GM12872 (cell line): ENCODE data around the gene DCTN1.
A peak's percentile ranks its signal among the peaks of the same experiment; 100 is the strongest.

Experiments used
- TF ChIP-seq, protein P1 (sequence below): IDR thresholded peaks from 3 replicates; pipeline ENCODE4 v1.5.1; 2011; ENCODE audit warnings: low read depth, mild to moderate bottlenecking, low read length, moderate library complexity; ENCODE audit not compliant: insufficient read depth

DCTN1 gene

DNA sequence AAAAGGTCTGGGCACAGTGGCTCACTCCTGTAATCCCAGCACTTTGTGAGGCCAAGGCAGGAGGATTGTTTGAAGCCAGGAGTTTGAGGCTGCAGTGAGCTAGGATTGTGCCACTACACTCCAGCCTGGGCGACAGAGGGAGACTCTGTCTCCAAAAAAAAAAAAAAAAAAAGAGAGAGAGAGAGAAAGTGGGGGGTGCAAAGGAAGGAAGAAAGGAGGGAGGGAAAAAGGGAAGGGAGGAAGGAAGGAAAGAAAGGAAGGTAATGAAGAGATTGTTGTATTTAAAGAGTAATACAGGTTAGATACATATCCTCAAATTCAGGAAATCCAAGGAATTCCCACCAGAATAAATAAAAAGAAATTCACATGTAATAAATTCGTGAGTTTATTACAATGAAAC lies 21.8 kb upstream of the DCTN1 start:
- TF ChIP-seq, protein P1, sequence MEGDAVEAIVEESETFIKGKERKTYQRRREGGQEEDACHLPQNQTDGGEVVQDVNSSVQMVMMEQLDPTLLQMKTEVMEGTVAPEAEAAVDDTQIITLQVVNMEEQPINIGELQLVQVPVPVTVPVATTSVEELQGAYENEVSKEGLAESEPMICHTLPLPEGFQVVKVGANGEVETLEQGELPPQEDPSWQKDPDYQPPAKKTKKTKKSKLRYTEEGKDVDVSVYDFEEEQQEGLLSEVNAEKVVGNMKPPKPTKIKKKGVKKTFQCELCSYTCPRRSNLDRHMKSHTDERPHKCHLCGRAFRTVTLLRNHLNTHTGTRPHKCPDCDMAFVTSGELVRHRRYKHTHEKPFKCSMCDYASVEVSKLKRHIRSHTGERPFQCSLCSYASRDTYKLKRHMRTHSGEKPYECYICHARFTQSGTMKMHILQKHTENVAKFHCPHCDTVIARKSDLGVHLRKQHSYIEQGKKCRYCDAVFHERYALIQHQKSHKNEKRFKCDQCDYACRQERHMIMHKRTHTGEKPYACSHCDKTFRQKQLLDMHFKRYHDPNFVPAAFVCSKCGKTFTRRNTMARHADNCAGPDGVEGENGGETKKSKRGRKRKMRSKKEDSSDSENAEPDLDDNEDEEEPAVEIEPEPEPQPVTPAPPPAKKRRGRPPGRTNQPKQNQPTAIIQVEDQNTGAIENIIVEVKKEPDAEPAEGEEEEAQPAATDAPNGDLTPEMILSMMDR, result no peak

DNA sequence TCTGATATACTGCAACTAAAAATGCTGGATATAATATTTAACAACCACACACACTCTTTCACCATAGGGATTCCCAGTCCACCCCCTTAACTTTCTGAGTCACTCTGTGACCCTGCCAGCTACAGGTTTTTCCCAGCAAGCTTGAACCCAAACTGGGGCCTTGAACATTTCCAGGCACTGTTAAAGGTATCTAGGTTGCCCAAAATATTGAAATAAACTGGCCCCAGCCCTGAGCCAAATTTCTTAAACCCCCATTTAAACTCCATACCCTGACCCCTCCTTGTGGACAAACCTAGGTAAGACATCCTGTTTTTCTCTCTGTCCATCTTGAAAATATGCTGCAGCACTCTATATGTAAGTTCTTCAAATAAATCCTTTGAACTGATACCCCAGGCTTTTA lies 19.7 kb upstream of the DCTN1 start:
- TF ChIP-seq, protein P1, result peak; percentile 71

DNA sequence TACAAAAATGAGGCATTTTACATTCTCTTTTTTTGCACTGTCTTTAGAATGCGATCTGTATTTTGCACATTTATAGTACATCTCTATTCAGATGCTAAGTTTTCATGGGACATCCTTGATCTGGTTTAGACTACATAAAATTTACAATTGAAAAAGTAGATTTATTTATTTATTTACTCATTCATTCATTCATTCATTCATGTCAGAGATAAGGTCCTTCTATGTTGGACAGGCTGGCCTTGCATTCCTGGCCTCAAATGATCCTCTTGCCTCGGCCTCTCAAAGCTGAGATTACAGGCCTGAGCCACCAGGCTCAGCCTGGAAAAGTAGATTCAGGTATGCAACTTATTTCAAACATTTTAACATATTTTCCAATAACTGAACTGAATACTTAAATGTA lies 16.0 kb upstream of the DCTN1 start:
- TF ChIP-seq, protein P1, result no peak

DNA sequence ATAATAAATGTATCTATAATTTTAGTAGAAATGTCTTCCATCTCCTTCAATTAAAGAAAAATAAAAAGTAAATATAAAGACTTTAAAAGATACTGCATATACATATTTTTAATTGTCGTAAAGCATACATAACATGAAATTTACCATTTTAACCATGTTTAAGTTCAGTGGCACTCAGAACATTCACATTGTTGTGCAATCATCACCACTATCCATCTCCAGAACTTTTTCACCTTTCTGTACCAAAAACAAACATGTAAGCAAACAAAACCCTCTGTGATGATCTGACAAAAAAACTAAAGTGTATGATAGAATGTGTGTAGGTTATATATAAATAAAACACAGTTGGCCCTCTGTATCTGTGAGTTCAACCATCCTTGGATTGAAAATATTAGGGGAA lies 13.4 kb upstream of the DCTN1 start:
- TF ChIP-seq, protein P1, result no peak

DNA sequence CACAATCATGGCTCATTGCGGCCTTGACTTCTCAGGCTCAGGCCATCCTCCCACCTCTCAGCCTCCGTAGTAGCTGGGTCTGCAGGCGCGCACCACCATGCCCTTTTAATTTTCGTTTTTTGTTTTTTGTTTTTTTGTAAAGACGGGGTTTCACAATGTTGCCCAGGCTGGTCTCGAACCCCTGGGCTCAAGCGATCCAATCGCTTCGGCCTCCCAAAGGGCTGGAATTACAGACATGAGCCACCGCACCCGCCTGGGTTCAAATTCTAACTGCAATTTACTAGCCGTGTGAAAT lies 12.3 kb upstream of the DCTN1 start:
- TF ChIP-seq, protein P1, result no peak

DNA sequence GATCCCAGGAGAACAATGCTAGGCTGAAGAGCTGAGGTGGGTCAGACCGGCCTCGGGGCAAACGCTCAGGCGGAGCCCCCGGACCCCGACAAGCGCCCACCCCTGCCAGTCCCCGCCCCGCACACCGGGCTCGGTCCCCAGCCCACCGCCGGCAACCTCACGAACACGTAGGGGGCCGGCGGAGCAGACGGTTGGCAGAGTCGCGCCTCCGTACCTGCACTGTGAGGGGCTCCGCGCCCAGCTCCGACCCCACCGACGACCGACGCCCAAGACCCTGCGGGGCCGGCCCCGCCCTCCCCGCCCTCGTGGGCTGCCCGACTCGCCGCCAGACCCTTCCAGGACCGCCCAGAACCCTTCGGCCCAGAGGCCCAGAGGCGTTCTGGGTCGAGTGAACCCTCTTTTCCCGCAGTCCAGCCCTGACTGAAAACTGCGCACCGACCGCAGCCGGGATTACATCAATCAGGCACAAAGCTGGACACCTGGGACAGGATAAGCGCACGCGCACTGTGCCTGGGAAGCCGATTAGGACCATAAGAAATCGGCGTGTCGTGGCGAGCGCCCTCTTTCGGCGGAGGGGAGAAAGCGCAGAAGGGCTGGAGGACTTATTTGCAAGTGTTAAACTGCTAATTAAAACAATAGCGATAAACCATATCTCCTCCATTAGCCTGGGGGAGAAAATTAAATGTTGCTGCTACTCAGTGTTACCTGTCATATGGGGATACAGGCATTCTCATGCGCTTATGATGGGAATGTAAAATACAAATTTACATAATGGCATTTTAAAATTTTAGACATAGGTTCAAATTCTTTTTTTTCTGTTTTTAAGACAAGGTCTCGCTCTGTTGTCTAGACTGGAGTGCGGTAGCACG lies 11.7 kb upstream of the DCTN1 start:
- TF ChIP-seq, protein P1, result peak; percentile 96

DNA sequence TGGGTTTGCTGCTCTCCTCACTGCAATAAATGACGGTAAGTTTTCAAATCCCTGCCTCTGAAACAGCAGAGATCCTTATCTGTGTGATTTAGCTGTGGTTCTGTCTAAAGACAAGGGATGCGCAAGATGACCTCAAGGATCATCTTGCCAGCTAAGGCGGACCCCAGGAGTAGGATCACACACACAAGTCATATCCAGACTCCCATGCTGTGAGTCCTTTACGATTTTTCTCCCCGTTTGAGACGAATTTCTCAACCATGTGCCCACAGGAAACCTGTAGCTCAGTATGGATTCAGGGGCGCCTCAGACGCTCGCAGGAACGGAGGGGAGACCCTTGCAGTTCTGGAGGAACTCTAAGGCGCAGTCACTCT lies 11.1 kb upstream of the DCTN1 start:
- TF ChIP-seq, protein P1, result no peak
